Hematopoietic multipotent progenitor cell treated with erythropoietin and hydrocortisone succinate and interleukin-3 and kit ligand, for 8 days (in vitro differentiated cells): ENCODE measurements around the gene KCNE1.
"Not testable (repeated sequence)": the region's sequence is repeated elsewhere in the genome, so short reads cannot be mapped to it uniquely, and the experiment has no call there.

Experiments
- DNase-seq: peaks from one replicate; pipeline ENCODE4 v3.0.0-alpha.2; 2015

KCNE1 gene

DNA sequence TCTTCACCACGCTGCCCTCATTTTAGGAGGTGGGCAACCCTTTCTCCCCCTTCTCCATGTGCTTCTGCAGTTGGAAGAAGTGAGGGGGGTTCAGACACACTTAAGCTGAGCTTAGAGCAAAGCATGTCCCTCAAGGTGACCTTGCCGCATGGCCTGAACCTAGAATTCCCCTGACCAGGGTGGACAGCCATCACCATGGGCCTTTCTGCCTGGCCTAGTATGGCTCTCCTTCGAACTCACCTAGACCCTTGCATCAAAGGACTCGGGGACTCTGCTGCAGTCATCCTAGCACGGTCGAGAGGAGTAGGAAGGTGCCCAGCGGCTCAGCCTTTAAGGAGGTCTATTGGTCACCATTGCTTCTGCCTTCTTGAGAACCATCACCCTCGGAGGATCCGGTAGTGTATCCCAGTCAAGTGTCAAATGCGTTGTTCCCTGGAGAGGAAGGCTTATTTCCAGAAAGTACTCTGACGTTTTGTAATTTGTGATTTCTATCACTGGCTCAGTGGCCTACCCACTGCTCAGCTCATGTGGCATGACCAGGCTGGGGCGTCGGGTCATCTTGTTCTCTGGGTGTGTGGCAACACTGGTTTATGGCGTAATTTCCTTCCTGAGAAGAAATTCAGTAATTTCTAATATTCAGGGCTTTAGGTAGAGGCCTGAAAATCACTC, at the start of gene KCNE1:
KCNE1 (minus strand) TSS at position 424 of the 669 bp plus-strand sequence. CDS start 62,576 bp downstream, outside the sequence.
- peak; percentile 31 for DNase-seq

DNA sequence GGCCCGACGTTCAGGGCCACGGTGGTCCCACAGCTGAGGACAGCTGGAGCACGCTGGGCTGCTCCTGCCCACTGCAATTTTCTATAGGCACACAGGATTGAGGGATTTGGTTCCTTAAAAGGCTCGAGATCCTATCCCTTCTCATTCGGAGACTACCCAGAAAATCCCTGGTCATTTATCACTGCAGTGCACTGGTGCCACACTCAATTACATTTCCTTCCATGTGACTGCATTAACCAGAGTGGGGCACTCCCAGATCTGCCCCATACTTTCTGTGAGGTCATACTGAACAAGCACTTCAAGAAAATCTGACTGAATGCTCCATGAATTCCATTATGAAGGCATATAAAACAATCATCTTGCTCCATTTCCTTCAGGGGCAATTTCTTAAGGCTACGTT, 49.8 kb upstream of the KCNE1 start:
- DNase-seq: no peak

DNA sequence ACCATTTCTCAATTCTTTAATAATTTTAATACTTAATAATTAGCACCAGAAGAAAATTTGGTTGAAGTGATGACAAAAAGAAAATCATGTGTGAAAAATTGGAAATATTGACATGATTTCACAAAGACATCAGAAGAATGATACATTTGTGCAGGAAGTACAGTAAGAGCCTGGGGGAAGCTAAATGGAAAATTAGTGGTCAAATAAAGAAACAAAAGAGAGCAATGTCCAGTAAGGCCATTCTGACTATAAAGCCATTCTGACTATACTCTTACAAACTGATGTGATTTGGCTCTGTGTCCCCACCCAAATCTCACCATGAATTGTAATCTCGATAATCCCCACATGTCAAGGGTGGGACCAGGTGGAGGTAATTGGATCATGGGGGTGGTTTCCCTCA, 48.6 kb upstream of the KCNE1 start:
- DNase-seq: no peak

DNA sequence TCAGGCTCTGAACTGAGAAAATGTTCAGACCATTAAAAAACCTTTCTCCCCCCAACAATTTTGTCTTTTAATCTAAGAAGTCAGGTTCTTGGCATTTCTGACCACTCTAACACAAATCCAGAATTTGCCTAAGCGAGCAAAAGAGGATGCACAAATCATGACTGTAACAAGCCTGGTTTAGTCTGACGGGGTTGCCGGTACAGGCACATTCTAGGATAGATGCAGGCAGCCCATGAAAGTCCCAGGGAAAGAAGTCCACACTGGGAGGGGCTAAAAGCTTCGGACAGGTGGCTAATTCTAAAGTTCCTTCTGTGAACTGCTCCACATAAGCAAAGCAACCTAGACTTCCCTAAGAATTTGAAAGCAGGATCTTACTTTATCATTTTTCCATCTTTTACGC, 48.0 kb upstream of the KCNE1 start:
- DNase-seq: no peak

DNA sequence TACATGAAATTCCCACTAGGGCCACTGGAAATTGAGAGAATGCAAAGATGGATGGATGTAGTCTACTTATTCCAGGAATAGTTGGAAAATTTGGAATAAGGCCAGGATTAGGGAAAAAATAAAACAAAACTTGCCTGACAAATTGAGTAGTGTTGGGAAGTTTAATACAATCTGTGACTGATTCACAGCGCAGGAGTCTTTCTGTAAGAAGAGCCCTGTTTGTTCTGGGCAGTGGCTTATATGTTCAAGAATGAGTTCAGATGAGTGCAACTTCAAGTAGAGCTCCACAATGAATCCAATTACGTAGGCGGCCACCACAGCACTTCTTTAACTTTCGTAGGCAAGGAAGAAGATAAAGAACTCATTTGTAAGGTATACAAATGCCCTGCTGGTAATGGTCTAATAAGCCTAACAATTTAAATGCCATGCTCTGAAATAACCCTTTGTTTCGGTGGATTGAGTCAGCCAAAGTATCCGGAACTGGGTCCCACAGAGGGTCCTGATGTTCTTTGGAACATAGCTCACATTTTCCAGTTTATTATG, 47.1 kb upstream of the KCNE1 start:
- DNase-seq: no peak

DNA sequence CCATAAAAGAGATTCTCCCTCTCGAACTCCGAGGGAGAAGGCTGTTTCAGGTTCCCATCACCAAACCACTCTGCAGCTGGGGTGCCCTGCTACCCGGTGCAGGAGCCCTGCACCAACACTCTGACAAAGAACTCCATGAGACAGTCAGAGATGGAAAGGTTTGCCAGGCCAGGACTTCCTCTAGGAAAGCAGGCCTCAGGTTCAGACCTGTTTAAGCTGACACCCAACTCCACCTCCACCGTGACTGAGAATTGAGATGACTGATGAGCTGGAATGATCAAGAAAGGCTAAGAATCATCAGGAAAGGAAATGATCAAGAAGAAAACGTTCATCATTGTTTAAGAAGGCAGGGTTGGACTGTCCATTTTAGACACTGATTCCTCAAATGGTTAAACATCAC, 46.2 kb upstream of the KCNE1 start:
- DNase-seq: no peak

DNA sequence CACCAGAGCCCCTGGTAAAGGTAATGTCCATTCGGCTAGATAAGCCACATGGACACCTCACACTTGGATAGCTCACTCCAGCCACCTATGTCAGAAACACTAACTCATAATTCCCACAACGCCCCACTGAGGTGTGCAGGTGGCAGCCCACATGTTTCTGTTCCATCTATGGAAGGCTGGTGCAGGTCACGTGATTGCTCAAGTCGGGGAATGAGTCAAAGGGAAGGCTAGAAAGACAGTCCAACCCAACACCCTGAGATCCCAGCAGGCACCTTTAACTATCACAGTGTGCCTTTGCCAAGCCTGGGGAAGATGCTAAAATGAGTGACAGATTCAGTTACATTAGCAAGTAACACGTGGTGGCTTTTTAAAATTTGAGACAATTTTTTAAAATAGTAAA, 45.3 kb upstream of the KCNE1 start:
- no peak for DNase-seq

DNA sequence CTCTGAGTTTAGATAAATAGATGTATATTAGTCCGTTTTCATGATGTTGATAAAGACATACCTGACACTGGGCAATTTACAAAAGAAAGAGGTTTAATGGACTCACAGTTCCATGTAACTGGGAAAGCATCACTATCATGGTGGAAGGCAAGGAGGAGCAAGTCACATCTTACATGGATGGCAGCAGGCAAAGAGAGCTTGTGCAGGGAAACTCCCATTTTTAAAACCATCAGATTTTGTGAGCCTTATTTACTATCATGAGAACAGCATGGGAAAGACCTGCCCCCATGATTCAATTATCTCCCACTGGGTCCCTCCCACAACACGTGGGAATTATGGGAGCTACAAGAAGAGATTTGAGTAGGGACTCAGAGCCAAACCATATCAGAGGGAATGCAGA, 42.7 kb upstream of the KCNE1 start:
- not testable (repeated sequence) for DNase-seq

DNA sequence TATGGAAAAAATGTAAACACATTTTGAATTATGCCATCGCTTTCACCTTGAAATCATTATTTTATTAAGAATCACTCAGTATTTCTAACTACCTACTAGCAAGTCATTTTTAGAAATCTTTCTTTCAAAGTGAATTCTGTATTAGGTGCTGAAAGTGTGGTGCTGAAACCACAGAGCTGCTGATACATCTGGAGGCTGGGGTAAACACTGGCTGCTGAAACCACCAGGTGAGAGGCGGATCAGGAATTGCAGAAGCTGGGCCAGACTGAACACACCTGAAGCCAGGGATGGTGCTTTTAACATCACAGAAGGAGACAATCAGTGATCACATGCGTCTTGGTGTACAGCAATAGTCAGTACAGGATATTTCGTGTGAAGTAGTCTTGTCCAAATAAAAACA, 42.2 kb upstream of the KCNE1 start:
- no peak for DNase-seq

DNA sequence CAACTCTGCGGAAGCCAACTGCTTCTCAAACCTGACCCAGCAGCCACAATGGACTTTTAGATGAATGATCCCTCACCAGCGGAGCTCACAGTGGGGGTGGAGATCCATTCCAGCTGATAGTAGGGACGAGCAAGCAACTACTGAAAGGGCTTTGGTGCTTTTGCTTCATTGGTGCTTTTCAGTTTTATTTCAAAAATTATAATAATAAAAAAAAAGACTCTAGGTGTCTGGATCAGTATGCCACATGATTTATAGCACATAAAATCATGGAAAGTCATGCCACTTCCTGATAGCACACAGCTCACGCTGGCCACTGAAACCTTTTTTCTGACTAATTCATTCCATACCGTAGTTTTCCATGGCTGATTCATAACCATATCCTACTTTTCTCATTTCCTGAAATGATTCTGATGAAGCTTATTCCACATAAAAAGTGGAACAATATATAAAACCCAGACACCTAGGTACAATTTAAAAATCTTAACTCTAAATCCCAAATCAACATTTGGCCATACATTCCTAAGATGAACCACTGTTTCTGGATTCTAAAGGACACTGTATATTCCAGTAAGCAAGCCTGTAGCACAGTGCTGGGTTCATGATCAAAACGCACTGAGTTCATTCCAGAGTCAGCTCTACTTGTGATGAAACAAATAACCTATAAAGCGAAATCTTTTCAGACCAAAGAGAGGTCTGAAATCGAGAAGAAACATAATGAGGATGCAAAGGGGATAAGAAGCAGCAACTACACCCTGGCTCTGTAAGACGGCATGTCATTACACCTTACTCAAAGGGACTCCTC, 41.3 kb upstream of the KCNE1 start:
- DNase-seq: no peak

DNA sequence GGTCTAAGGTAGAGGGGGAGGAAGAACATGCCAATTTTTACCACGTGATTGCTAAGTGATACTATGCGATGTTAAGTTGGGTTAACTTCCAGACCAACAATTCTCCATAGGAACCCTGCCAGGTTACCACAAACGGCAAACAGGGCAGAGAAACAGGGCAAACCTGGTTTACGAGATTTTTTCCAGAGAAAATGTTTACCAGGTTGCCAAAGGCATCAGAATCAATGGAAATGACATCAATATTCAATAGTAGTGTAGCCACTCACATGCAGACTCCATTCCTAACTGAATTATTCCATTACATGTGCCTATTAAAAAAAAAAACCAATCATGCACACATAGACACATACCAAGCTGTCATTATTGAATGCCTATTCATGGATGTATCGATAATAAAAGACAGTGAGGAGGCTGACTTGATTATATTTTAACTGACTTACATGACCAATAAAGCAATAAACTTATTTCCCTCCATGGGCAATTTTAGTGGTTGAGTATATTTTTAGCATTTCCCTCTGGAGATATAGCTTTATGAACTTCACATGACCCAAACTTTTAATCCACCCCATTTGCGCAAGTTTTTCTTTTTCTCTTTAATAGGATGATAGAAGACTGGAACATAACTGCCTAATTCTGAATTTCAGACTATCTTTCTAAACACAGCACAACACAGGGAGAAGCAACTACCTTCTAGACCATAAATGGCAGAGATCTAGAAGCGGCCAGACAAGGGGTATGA, 40.5 kb upstream of the KCNE1 start:
- no peak for DNase-seq

DNA sequence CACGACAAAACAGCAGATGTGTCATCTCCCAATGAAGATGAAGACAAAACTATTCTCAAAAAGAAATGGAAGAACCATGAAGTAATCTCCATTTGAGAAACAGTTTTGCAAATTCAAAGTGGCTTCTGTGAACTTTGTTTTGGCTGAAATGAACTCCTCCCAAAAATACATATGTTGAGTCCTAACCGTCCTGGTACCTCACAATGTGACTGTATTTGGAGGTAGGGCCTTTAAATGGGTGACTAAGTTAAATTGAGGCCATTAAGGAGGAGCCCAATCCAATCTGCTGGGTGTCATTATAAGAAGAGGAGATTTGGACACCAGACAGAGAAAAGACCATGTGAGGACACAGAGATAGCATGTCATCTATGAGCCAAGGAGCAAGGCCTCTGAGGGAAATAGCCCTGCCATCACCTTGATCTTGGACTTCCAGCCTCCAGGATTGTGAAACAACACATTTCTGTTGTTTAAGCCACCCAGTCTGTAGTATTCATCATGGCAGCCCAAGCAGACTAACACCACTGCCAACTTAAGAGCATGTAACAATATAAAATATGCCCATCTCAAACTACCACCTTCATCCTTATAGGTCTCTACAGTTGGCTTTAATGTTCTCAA, 38.3 kb upstream of the KCNE1 start:
- DNase-seq: no peak

DNA sequence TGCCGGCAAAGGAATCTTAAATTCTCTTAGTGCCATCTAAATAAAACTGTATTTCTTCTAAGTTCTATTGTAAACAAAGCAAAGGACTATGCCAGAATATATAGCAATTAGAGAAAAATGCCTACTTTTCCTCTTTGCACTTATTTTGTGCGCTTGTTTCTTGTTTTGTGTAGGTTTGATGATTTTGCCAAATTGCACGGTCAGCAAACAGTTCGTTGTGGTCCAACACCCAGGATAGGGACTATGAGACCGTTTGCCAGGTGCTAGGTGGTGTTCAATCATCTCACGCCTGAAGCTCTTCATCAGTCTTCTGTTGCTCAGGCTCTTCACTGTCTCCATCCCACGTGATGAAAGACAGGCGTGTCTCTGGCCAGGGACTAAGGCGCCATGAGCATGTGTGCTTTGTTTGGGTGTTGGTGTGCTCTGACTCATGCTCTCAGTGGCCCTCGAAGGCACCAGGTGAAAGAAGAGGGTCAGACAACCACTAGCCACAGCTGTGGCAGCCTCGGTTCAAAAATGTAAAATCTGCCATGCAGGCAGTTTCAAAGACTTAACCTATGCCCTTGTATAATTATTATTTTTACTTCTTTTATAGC, 36.9 kb upstream of the KCNE1 start:
- DNase-seq: no peak

DNA sequence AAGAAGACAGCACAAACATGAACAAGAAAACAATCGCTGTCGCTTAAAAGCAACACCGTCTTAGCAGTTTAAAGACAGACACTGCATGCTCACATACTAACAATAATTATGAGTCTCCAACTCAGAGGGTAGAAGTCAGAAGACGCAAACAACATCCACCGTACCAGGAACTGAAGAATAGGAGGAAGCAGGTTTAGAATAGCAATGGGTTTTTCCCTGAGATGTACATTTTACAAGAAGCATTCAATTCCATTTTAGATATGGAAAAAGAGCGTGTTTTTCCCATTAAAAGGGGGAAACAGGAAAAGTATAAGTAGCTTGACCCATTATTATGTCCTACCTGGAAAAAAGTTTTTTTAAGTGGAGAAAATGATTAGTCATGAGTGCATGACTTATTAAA, 34.5 kb upstream of the KCNE1 start:
- no peak for DNase-seq

DNA sequence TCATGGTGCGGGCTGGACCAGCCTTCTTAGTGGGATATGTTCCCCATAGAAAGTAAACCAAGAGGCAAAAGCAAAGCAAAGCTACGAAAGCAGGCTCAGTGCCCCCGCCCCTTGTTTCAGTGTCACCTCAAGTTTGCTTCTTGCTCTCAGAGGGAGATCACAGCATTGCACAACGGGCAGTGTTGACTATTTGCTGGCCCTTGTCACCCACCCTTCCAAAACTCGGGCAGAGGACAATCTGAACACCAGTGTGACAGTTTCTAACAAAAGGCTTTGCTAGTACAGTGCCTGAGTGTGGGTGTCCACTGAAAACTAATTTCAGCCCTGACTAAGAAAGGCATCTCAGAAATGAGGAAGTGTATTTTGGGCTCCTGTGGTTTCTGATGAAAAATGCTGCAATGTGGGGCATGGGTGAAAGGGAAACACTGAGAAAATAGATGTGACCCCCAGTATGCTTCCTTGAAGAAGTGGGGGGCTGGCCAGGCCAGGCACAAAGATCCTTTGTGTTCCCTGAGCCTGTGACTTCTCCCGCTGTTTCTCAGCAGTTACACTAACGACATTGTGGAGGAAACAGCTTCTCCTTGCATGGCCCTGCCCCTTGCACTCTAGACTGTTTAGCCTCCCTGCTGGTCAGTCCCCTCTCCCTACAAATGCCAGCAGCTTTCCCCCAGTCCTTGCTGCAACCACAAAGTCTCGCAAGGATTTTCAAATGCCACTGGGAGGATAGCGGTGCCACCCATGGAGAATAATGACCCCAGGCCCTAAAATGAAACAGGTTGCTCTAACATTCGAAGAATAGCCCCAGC, 33.3 kb upstream of the KCNE1 start:
- peak; percentile 20 for DNase-seq

DNA sequence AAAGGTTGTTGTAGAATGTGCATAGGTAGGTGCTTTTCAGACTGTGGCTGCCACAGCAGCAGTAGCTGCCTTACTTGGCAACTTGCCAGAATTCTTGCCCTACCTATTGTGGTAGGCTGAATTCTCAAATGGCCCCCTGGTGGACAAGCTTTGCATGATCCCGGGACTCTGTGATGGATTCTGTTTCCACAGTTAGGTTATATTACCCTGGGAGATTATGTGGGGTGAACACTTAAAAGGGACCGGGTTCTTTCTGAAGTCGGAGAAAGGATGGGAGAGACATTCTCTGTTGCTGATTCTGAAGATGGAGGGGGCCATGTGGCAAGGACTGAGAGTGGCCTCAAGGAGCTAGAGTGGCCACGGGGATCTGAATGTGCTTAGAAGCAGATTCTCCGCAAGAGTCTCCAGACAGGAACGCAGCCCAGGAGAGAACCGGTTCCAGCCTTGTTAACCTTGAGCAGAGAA, 32.1 kb upstream of the KCNE1 start:
- peak; percentile 86 for DNase-seq

DNA sequence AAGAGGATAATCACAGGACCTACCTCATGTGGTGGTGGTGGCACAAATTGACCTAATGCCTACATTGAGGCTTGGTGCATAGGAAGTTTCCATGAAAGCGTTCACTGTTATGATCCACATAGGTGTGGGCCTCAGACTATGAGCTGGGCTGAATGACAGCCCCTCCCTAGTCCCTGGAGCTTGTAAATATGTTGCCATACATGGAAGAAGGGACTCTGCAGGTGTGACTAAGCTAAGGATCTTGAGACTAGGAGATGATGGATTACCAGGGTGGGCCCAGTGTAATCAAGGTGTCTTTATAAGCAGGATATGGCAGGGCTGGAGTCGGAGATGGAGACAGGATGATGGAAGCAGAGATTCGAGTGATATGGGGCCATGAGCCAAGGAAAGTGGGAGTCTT, 31.0 kb upstream of the KCNE1 start:
- DNase-seq: no peak

DNA sequence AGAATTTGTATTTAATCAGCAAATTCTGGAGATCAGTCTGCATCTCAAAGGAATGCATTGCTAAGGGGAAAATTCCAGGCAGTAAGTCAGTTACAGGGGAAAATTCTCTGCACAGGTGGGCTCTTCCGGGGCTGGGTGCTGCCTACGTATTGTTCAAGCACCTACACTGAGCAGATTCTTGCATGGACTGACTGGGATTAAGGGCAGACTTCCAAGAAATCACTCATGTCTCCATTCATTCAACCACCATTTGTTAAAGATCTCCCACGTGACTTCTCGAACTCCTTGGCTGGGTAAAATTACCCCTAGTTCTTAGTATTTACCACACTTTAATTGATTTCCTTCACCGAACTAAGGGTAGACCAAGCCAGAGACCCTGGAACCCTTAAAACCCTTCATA, 28.2 kb upstream of the KCNE1 start:
- DNase-seq: no peak

DNA sequence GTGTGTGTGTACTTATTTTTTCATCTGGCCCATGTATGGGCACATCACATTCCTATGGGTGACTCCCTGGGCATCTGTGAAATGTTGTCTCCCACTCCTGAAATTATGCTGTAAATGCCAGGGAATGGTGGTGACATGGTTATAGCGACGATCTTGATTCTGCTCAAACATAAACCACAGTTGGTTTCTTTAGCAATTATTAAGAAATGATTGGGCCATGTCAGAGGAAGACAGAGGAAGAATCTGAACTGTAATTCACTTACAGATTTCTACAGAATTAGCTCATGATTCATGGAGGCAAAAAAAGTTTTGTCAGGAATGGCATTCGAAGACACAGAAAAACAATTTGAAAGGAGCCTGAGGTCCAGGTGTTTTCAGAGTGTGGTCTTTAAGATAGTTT, 25.8 kb upstream of the KCNE1 start:
- no peak for DNase-seq

DNA sequence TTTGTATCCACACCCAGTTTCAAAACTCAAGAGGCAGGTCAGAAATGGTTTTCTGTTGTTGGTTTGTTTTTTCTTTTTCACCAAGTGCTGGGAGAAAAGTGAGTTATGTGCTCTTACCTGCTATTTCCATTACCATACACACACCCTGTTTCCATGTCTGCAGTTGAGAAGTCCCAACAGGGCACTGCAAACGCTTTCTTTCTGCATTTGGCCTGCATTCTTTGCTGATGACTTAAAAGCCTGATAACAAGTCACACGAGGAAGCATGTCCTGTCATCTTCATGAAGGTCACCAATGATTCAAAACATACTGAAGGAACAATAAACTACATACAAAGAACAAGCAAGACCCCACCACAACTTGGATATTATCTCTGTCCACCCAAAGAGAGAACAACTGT, 24.8 kb upstream of the KCNE1 start:
- no peak for DNase-seq

DNA sequence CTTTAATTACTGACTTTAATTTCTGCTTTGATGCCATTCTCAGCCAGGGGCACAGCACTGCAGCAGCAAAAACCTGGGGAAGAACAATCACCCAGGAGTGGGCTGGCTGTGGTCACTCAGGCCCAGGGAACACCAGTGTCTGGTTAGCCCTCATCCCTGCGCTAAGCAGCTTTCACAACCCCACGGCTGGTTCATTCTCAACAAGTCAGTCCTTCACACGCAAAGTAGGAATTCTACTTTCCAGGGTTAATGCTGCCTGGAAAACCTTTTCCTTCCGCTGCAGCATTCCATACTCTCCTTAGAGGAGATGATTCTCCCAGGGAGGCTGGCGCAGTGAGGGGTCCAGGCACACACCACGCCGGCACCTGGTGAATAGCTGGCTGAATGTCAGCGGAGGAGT, 24.3 kb upstream of the KCNE1 start:
- DNase-seq: no peak

DNA sequence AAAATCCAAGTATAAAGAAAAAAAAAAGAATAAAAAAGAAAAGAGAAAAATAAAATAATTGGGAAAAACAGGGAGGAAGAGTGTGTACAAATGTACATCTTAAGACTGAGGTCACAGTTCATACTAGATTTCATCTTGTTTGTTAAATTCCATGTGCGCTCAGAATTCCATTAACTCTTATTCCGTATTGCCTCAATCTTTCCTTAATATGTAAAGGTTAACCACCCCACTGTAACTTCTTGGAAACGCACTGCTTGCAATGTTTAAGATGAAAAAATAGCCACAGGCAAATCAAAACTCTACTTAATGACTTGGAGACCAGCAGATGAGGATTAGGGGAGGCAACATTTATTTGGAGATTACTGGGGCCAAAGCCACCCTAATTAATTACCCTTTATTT, 23.9 kb upstream of the KCNE1 start:
- no peak for DNase-seq
